Fibroblast of the conjunctiva (primary cell): Measurements from ENCODE around the gene UTS2.

Source experiments
- DNase-seq: peaks from one replicate; pipeline ENCODE4 v3.0.0-alpha.2; 2010; ENCODE audit warnings: low read depth

Gene UTS2

DNA sequence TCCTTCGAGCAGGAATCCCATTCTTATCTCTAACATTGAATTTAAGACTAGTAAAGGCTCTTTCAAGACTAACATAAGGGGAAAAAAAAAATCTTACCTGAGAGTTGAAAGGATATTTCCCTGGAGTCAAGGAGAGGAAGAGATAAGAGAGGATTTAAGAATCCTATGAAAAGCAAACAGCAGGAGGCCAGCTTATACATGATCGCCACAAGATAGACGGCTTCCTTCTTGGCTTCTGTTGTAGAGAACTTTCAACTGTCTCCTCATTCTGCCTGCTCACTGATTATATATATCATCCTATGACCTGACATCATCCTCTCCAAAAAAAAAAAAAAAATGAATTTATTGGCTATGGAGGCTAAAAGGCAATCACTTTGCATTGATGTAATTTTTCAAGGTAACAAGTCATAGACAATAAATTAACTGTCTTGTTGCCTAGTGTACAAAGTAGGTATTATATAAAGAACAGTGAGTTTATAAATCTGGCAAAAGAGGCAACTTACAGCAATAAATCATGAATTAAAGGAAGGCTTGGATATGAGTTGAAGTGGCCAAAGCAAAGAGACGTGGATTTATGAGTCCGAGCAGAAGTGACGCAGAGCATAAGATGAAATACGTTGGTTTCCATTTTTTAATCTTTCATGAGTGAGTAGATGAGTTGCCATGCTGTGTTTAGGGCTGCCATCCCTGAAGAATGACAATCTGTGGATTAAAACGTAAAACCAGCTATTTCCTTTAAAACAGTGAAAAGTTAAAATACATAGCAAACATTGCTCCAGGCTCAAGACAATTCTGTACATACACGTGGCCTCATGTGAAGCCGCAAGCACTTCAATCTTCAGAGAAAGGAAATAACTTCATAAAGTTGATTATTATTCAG, at the start of gene UTS2:
Gene UTS2, minus strand, starts transcription at position 262 of the 880 bp plus-strand sequence. Its CDS starts 62 bp downstream, at position 200.
- DNase-seq = no peak

DNA sequence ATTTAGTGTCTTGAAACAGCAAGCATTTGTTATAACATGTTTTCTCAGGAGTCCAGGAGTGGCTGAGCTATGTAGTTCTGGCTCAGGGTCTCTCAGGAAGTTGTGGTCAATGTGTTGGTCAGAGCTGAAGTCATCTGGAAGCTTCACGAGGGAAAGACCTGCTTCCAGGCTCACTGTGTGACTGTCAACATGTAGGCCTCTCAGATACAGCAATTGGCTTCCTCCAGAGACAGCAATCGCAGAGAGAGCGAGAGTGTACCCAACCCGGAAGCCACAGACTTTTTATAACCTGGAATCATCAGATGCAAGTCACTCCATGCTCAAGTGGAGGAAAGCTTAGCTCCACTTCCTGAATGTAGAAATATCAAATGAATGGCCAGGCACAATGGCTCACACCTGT, 46.9 kb upstream of the UTS2 start:
- DNase-seq = no peak

DNA sequence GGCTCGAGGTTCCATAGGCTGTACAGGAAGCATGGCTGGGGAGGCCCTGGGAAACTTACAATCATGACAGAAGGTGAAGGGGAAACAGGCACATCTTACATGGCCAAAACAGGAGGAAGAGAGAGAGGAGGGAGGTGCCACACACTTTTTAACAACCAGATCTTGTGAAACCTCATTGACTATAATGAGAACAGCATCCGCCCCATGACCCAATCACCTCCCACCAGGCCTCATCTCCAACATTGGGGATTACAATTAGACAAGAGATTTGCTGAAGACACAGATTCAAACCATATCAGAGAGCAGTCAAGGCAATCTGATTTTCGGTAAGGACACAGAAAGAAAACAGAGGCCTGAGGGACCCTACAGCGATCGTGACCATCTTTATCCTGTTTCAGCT, 46.1 kb upstream of the UTS2 start:
- DNase-seq = no peak

DNA sequence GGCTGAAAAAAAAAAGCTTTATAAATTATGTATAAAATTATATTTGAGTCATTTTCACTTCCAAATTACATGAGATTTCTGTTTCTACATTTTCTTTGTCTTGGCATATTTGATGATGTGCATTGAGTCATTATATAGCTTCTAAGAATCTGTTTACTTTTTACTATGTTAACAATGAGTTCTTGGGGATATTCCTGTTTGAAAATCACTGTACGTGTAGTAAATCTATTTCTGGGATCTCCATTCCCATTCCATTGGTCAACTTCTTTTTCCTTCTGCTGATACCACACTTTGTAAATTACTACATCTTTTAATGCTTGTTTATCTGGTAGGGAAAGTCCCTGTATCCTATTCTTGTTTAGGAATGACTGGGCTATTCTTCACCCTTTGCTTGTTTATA, 44.1 kb upstream of the UTS2 start:
- no peak for DNase-seq

GRCh38 chr1:7893529-7894180, 40.8 kb upstream of the UTS2 start:
- peak; percentile 80 for DNase-seq

GRCh38 chr1:7891804-7892203, 38.9 kb upstream of the UTS2 start:
- no peak for DNase-seq

GRCh38 chr1:7890853-7891252, 38.0 kb upstream of the UTS2 start:
- DNase-seq = no peak

DNA sequence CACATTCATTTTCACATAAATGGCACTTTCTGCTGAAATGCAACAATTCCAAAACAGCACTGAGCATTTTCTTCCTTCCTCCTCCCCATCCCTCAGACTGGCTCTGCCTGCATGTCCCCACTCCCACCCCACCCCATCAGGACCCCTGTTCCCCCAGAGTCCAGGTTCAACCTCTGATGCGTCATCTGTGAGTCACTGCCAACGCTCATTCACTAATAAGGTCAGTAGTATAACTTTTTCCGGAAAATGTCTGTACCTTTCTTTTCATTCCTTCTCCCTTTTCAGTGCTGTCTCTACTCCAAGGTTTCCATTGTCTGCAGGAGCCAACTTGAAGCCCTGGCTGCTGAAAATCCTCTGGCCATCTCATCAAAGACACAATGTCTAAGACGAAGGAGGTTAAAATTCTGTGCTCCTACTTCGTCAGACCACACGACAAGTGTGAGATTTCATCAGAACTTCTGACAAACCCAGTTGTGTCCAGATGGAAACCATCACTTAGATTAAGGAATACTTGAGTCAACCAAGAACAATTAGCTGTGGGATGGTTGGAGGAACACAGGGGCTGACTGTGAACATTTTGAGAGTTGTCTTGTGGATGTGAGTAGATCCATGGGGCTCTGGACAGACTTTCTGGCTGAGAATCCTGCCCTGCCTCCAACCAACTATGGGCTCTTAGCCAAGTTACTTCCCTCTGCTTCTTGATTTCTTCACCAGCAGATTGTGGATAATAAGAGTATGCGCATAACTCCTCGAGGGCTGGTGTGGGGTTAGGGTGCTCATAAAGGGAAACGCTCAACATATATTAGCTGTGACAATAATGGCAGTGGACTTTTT, 35.6 kb upstream of the UTS2 start:
- DNase-seq = peak; percentile 12

DNA sequence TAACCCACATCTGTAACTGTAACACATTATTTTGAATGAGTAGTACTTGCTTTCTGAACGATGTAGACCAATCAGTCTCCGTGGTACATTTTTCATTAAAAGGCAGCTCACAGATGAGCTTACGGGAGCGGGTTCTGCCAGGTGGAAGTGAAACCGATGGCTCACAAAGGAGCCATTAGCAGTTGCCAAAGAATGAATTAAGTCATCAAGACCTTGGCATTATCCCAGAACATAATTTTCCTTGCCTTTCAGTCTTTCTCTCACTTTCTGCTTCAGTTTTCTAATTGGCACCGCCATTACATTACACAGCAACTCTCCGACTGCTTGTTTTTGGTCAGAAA, 33.5 kb upstream of the UTS2 start:
- no peak for DNase-seq

DNA sequence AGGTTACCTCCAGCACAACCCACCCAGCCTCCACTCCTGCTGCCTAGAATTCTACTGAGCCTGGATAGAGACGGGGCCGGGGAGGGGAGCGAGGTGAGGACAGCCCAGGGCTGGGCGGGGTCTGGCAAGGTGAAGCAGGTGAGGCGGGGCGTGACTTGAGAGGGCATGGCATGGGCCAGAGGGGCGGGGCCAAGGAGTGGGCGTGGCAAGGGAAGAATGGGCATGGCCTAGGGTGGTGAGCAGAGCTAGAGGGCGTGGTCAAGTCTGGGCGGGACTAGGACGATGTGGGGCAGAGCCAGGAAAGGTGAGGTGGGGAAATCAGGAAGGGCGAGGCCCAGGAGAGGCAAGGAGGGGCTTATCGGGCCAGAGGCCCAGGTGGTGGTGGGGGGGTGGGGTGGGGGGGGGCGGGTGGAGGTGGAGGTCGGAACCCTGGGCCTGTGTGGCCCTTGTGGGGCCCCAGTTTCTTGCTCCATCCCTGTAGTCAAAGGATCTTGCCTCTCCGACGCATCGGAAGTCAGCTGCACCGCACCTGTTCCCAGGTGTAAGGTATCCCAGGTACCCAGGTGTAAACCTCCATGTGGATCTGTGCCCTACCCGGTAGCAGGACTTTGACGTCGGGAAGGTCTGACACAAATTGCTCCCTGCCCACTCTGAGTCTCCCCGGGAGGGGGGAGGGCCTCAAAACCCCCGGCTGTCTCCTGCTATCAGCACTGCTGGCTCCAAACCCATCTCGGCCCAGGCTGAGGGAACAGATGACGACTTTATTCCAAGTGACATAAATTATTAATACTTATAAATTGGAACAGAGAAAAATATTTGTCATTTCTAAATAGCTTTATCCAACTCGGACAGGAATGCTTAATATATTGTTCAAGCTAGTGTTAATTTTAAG, 32.9 kb upstream of the UTS2 start:
- no peak for DNase-seq

- no peak for DNase-seq
Observed at GRCh38 chr1:7884757-7885156, 31.9 kb upstream of the UTS2 start.

- DNase-seq = no peak
Observed at GRCh38 chr1:7879228-7879627, 26.4 kb upstream of the UTS2 start.

DNA sequence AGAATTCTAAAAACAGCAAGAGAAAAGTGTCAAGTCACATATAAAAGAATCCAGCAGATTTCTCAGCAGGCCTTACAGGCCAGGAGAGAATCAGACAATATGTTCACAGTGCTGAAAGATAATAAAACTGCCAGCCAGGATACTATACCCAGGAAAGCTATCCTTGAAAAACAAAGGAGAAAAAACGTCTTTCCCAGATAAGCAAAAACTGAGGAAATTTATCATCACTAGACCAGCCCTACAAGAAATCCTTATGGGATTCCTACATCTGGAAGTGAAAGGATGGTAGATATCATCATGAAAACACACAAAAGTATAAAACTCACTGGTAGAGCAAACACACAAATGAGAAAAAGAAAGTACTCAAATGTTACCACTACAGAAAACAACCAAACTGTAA, 25.2 kb upstream of the UTS2 start:
- no peak for DNase-seq

GRCh38 chr1:7873801-7874795, 21.2 kb upstream of the UTS2 start:
- no peak for DNase-seq

GRCh38 chr1:7871136-7871535, 18.3 kb upstream of the UTS2 start:
- no peak for DNase-seq

DNA sequence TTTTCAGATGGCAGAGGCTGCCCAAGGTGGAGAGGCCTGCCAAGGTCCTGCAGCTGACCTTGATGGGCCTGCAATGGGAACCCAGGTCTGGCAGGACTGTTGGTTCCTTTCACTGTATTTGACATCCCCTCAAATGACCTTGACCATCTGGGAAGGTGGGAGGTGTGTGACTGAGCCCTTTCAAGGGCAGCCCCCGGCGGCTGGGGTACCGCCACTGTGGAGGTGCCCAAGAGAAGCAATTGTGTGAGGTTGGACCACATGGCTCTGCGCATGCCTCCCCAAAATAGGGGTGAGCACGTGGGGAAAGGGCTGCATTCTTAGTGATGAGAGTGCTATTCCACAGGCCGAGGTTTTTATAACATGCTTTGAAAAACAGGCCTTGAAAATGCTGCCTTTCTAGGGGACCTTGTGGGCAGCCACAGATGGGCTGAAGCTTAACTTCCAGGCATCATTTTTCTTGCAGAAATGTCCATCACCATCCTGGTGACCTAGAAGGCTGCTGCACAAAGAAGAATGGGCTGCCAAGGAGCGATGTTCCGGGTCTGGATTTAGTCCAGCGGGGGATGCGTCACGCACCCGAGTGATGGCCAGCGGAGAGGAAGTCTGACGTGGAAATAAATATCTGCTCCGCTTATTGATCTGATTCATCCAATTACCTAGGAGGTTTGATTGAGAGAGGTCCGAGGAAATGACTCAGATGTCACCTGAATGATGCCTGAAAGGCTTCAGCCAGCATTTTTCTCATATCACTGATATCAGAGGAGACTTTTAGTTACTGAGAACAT, 16.5 kb upstream of the UTS2 start:
- no peak for DNase-seq

- no peak for DNase-seq
Observed at GRCh38 chr1:7868070-7868780, 15.4 kb upstream of the UTS2 start.

DNA sequence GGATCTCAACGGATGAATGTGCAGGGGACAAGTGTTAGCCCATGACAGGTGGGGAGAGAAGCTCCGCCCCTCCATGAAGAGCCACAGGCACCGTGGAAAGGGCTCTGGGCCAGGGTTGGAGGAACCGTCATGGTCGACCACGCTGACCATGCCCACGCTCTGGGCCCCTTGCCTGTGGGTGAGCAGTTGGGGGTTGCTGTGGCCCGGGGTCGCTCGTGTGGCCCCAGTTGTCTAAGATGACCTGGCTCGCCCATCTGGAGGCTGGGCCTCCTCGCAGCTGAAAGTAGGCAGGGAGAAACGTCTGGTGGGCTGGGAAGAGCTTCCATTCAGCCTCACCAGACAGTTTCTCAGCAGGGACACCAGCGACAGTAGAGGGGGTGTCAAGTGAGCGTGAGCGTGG, 13.1 kb upstream of the UTS2 start:
- no peak for DNase-seq

- no peak for DNase-seq
Observed at GRCh38 chr1:7863756-7864328, 11.0 kb upstream of the UTS2 start.
